ENCODE measurements around the gene NARF.
"Not testable (repeated sequence)": the region's sequence is repeated elsewhere in the genome, so short reads cannot be mapped to it uniquely, and the experiment has no call there.

Gene NARF

DNA sequence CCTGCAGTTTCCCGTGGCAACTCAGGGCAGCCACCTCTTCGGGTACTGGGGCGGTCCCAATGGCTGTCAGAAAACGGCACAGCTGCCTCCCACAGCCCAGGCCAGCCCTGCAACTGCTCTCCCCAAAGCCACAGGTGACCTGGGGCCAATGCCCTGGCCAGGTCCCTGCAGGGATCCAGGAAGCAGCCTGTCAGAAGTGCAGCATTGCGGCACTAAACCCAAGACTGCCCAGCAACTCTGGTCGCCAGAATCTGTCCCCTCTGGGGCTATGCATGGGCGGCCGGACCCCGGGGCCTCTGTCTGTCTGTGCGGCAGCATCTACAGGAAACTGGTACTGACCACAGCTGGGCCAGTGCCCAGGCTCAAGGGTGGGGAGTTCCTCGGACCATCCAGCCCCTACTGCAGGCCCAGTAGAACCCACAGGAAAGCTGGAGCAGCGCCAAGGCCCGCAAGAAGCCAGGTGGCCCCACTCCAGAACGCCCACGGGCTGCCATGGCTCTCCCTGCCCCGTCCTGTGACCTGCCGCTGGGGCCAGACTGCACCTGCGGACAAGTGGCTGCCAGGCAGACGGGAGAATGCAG is 13.5 kb upstream of the NARF start:
- in situ Hi-C loops (cut with HindIII; ENCODE audit: low sequenced_read_pairs) = no loop called here

DNA sequence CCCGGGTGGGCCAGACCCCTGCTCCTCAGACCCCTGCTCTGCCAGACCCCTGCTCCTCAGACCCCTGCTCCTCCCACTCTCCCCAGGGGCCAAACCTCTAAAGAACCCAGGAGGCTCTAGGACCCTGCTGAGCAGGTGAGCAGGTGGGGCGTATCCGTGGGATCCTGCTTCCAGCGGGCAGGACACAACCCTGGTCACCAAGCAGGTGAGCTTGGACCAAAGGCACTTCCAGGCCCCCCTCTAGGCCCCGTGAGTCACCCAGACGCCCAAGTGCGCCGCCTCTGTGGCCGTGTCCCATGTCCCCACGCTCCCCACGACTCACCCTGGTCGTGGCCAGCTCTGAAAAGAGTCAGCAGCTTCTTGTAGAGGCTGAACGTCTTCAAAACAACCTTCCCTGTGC is 13.0 kb upstream of the NARF start:
- in situ Hi-C loops (cut with HindIII; ENCODE audit: low sequenced_read_pairs) = no loop called here

DNA sequence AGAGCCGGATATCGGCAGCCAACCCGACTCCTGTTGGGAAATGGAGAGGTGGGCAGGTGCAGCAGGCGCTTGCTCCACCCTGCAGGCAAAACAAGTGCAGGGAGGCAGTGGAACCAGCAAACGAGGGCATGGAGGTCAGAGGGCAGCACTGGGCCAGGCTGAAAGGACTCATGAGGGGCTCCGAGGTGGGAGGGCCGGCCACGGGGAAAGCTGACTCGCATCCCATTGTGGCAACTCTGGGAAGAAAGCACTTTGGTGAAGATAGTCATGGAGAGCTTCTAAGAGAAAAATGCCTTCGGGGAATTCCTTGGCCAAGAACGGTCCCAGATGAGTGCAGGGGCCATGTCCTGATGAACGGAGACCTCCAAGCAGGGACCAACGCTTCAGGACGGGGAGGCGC is 12.4 kb upstream of the NARF start:
- in situ Hi-C loops (cut with HindIII; ENCODE audit: low sequenced_read_pairs) = no loop called here

DNA sequence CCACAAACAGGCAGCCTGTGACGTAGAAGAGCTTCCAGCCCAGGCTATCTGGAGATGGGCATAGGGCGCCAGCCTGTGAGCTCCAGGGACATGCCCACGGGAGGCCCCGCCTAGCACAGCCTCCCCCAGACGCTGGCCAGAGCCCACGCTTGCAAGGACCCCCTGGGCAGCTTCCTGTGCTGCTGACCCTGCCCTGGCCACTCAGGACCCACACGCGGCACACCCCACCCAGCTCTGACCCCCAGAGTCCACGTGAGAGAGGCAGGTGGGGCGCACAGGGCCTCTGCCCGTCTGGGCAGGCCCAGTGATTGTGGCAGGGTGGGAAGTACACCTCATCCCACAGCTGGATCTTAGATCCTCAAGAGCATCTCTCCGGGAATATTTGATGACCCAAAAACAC is 11.9 kb upstream of the NARF start:
- in situ Hi-C loops (cut with HindIII; ENCODE audit: low sequenced_read_pairs) = no loop called here

DNA sequence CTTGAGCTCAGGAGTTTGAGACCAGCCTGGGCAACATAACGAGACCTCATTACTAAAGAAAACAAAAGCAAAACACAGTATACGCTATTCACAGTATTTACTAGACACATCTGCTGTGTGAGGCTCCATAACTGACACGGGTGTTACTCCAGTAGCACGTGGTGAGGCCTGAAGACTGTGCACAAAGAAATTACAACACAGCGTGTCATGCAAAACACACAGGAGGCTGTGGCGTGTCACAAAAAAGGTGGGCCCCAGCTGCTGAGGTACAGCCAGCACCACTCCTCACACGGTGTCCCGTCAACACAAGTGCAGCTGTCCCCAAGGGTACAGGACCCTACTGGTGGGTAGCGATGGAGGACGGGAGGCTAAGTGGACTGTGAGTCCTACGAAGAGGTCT is 10.7 kb upstream of the NARF start:
- in situ Hi-C loops (cut with HindIII; ENCODE audit: low sequenced_read_pairs) = no loop called here

DNA sequence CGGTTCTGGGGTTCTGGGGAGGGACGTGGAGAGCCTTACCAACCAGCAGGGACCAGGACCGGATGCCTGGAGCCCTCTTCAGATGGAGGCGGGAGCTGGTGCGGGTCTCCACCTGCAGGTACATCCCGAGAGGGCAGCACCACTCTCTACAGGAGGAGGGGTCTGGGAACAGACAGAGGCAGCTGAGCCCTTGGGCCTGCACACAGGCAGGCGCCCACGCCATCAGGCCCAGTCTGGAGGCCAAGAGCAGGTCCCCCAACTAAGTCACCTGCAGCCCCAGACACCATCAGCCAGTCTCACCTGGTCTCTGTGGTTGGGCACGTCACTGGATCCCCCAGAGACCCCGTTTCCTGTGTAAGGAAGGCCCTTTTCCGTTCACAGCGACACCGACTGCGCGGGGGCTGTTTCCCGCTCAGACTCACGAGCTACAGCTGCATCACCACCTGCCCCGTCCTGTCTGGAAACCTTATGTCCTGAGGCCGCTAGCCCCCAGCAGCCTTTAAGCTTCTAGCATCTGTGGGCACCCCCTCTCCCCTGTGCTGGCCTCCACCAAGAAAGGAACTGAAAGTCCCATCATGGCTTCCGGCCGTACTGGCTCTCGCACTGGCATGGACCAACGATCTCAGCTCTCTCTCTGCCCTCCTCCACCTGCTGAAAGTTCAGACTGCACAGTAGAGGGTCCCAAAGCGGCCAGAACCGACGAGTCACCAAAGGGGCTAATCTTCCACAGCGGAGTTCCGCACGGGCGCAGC is 9.2 kb upstream of the NARF start:
- in situ Hi-C loops (cut with HindIII; ENCODE audit: low sequenced_read_pairs) = no loop called here

DNA sequence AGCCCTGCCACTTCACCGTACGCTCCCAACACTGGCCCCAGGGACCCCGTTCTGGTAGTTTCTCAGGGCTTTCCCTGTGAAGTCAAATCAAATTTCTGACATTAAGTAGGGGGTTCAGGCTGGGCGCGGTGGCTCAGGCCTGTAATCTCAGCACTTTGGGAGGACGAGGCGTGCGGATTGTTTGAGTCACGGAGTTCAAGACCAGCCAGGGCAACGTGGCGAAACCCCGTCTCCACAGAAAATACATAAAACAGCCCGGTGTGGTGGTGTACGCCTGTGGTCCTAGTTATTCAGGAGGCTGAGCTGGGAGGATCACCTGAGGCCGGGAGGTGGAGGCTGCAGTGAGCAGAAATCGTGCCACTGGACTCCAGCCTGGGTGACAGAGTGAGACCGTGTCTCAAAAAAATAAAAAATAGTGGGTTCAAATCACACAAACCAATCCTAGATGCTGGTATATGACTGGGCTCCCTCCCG is 8.6 kb upstream of the NARF start:
- in situ Hi-C loops (cut with HindIII; ENCODE audit: low sequenced_read_pairs) = no loop called here

DNA sequence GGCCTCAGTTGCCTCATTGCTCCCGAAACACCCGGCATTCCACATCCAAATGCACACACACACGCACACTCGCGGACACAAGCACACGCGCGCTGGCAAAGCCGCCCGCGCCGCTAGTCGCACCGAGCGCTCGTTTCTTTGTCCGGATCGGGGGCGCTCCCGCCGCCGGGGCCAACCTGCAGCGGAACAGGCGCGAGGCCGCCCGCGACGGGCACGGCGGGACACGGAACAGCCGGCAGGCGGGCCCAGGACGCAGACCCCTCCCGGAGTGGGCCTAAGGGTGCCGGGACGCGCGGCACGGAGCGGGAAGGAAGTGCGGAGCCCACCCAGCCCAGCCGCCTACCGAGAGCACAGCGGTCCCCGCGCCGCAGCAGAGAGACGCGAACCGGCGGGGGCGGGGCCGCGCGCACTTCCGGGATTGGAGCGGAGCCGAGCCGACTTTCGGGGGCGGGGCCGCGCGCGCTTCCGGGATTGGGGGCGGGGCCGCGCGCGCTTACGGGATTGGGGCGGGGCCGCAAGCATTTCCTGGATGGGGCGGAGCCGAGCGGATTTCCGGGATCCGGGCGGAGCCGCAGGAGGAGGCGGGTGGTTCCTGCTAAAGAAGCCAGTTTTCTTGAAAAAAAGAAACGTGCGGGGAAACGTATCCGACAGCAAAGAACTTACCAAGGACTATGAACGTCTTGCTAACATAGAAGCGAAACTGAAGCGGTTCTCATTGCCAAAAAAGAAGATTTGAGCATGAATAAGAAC is 8.0 kb upstream of the NARF start, which contains the start of gene CYBC1:
Gene CYBC1, minus strand, starts transcription at position 396 of the 750 bp plus-strand sequence. CDS start 1,498 bp downstream, outside the sequence.
- in situ Hi-C loops (cut with HindIII; ENCODE audit: low sequenced_read_pairs) = no loop called here

DNA sequence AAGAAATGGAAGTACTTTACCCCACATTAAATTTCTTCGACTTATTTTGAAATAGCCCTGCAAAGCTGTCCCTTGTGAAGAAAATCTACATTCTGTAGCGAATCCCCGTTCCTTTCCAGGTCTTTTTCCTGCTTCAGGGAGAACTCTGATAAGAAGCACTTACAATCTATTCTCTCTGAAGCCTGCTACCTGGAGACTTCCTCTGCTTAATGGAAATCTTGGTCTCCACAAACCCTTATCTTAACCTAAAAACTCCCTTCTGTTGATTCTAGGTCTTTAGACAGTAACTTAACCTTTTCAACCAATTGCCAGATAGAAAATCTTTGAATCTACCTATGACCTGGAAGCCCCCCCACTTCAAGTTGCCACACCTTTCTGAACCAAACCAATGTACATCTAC is 6.4 kb upstream of the NARF start:
- in situ Hi-C loops (cut with HindIII; ENCODE audit: low sequenced_read_pairs) = no loop called here

DNA sequence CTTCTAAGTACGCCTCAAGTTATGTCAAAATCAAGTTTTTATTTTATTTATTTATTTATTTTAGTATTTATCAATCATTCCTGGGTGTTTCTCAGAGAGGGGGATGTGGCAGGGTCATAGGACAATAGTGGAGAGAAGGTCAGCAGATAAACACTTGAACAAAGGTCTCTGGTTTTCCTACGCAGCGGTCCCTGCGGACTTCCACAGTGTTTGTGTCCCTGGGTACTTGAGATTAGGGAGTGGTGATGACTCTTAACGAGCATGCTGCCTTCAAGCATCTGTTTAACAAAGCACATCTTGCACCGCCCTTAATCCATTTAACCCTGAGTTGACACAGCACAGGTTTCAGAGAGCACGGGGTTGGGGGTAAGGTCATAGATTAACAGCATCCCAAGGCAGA is 5.4 kb upstream of the NARF start:
- in situ Hi-C loops (cut with HindIII; ENCODE audit: low sequenced_read_pairs) = not testable (repeated sequence)

DNA sequence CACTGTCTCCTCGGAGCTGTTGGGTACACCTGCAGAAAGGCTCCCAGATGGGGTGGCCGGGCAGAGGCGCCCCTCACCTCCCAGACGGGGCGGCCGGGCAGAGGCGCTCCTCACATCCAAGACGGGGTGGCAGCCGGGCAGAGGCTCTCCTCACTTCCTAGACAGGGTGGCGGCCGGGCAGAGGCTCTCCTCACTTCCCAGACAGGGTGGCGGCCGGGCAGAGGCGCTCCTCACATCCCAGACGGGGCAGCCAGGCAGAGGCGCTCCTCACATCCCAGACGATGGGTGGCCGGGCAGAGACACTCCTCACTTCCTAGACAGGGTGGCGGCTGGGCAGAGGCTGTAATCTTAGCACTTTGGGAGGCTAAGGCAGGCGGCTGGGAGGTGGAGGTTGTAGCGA is 4.8 kb upstream of the NARF start:
- in situ Hi-C loops (cut with HindIII; ENCODE audit: low sequenced_read_pairs) = not testable (repeated sequence)

DNA sequence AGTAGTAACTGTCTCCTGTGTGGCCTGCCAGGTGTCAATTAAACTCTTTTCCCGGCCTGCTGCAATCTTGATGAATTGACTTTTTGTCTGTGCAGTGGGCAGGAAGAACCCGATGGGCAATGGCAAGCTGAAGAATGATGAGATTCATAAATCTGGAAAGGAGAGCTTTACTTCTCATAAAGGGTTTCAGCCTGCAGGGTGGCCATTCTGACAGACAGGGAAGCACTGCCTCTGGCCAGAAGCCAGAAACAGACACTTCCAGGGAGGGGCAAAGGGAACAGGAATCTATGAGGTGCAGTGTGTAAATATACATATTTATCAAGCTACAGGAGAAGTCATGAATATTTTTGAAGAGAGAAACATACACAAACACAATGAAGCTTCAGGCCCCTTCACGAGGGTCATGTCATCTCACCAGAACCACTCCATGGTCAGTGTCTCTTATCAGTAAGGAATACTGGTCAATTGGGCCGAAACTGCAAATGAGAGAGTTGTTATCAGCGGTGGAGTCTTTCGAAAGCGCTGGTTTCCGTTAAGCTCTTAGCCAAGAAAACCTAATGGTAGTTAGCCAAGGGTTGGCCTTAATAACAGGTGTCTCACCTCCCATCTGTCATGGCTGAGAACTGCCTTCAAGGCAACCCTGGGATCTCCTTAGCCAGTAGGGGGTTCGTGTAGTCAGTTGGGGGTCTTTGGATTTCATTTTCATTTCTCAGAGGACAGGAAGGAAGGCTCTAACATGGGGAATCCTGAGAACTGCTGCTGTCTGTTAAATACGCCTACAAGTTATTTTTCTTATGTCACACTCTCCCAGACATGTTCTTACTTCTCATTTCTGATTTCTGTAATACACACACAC is 1.2 kb upstream of the NARF start:
- in situ Hi-C loops (cut with HindIII; ENCODE audit: low sequenced_read_pairs) = no loop called here

DNA sequence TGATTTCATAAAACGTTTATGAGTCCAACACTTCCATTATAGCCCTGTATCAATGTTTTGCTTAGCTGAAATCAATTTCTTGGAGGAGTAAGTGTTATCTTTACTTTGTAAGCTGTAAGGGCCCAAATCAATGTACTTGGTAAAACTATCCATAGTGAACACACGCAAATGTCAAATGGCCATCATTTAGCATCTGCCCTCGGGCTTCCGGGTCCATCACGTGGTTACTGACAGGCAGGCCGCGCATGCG is 687 bp upstream of the NARF start:
- in situ Hi-C loops (cut with HindIII; ENCODE audit: low sequenced_read_pairs) = no loop called here

DNA sequence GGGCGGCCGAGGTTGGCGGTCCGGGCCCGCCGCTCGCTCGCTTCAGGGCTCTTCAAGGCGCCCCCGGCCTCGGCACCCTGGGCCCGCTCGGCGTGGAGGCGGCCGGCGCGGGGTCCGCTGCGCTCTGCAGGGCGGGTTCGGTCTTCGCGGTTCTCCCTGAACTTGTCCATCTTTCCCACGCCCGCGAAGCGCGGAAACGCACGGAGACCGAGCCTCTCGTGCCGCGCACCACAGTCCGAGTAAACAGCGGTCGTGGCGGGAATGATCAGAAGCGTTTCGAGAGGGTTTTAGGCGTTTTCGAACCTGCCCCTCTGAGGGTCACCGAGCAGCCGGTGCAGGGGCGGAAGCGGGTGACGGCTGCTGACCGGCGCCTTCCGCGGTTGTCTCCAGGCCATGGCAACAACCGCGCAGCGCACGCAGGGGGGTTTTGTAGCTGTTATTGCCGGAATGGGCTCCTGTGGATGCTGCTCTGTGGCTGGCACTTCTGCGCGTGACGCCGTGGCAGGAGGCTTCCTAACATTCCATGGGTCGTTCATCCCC is 414 bp downstream of the NARF start:
- in situ Hi-C loops (cut with HindIII; ENCODE audit: low sequenced_read_pairs) = no loop called here

DNA sequence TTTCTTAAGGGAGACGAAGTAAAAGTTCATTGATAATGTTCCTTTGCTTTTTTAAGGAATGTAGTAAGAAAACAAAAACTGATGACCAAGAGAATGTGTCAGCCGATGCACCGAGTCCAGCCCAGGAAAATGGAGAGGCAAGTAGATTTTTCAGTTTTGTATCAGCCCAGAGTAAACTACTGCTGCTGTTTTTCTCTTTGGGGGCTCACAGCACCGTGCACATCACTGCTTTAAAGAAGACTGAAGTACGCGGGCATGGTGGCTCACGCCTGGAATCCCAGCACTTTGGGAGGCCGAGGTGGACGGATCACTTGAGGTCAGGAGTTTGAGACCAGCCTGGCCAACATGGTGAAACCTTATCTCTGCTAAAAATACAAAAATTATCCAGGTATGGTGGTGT is 1.4 kb downstream of the NARF start:
- in situ Hi-C loops (cut with HindIII; ENCODE audit: low sequenced_read_pairs) = not testable (repeated sequence)

DNA sequence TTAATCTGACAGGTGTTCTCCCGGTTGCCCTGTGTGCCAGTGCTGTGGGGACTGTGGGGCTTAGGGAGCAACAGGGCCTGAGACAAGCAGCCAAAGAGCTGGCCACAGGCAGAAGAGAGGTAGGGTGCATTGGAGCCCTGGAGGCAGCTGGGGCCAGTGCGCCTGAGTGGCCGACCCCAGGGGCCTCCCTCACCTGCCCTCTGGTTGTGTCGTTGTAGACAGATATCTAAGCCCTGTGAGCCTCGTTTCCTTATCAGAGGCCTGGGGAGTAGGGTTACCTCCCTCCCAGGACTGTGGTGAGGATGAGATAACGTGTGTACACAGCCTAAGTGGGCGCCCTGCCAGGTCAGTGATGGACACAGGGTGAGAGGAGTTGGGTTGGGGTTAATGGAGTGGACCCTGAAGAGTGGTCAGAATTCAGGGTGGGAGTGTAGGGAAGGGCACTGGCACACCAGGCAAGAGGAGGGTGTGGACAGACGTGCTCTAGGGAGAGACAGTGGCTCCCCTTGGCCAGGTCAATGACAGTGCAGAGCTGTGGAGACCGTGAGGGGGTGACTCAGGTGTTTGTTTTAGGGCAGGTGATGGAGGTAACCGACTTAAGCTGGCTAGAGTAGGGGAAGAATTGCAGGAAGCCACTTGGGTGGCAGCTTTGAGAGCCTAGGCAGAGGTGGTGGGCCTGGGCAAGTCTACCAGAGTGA is 3.4 kb downstream of the NARF start:
- in situ Hi-C loops (cut with HindIII; ENCODE audit: low sequenced_read_pairs) = no loop called here

DNA sequence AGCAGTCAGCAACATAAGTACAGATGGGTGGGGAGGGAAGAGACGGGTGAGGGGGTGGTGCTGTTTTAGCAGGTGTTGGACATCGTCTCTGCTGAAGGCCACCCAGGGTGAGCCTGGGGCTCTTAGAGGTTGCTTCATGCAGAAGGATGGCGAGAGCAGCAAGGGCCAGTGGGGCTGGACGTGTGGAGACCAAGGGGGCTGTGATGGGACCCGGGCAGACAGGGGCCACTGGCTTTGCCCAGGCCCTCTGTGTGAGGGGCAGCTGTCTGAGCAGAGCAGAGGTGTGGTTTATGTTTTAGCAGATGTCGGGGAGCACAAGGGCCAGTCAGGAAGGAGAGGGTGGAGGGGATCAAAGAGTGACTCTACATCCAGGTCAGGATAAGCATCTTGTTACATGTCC is 4.8 kb downstream of the NARF start:
- in situ Hi-C loops (cut with HindIII; ENCODE audit: low sequenced_read_pairs) = no loop called here

DNA sequence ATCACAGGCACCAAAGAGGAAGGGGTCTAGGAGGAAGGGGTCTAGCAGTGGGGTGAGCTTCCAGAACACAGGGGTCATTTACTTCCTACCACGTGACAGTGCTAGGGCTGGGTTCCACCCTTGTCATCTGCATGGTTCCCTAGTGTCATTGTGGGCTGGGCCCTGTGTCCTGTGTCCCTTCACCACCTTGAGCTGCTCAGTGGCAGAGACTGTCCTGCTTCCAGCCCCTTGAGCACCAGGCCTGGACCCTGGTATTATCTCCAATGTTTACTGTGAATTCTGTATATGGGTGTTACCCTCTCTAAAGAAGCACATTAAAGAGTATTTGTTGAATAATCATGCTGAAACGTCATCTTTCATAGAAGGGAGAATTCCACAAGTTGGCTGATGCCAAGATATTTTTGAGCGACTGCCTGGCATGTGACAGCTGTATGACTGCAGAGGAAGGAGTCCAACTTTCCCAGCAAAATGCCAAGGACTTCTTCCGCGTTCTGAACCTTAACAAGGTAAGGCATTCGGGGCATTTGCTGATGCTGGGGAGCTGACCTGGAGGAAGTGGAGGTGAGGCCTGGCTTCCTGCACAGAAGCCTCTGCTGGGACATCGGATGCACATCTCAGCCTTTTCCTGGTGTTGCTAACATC is 5.5 kb downstream of the NARF start:
- in situ Hi-C loops (cut with HindIII; ENCODE audit: low sequenced_read_pairs) = no loop called here

DNA sequence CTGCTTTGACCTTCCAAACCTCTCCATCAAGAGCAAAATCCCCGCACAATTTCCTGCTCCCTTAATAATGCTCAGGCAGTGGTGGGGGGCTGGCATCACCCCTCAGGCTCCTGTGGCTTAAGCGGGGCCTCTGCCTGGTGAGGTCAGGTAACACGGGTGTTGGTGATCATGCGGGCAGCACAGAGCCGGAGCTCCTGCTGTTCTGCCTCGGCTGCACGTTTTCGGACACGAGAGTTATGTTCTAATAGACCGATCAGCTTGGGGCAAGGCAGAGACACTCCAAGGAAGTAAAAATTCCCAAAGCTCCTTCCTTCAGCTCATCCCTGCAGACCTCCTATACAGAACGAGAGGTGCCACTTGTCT is 6.0 kb downstream of the NARF start:
- in situ Hi-C loops (cut with HindIII; ENCODE audit: low sequenced_read_pairs) = no loop called here

DNA sequence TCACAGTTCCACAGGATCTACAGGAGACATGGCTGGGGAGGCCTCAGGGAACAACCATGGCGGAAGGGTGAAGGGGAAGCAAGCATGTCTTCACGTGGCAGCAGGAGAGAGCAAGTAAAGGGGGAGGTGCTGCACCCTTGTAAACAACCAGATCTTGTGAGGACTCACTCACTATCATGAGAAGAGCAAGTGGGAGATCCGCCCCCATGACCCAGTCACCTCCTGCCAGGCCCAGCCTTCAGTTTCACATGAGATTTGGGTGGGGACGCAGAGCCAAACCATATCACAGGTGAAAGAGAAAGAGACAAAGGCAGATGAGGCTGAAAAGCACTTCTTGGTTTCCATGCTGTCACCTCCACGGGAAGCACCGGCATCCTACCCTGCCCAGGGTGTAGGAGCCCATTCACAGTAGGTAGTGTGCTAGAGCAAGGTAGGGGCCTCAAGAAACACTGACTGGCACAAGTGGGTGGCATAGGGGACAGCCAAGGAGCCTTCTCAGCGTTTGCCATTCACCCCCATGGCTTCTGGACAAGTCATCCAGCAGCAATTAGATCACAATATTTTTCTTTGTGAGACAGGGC is 6.6 kb downstream of the NARF start:
- in situ Hi-C loops (cut with HindIII; ENCODE audit: low sequenced_read_pairs) = no loop called here

Measured in endothelial cell of hepatic sinusoid (primary cell).